Type B pancreatic cell (in vitro differentiated cells): ENCODE results near the gene ARHGEF12. TPM values are rescaled to one million over a fixed set of nuclear protein-coding genes. Genes with fewer than 3 reads are reported as not detected.

ENCODE experiments used
- DNase-seq: peaks from one replicate; pipeline ENCODE4 v3.0.0; 2021; ENCODE audit warnings: mixed read lengths; ENCODE audit not compliant: unreplicated experiment; ENCODE audit errors: extremely low spot score
- H3K27ac Mint-ChIP-seq: 2 replicates; pipeline ENCODE4 v1.8.0; 2021; ENCODE audit warnings: mild to moderate bottlenecking, mixed read lengths
- H3K27me3 Mint-ChIP-seq: 2 replicates; pipeline ENCODE4 v1.8.0; 2021; ENCODE audit warnings: mixed read lengths
- H3K36me3 Mint-ChIP-seq: 2 replicates; pipeline ENCODE4 v1.8.0; 2021; ENCODE audit warnings: mixed read lengths
- H3K4me1 Mint-ChIP-seq: one replicate; pipeline ENCODE4 v1.8.0; 2021; ENCODE audit warnings: mixed read lengths; ENCODE audit not compliant: unreplicated experiment
- H3K4me3 Mint-ChIP-seq: 2 replicates; pipeline ENCODE4 v1.8.0; 2021; ENCODE audit warnings: mild to moderate bottlenecking, mixed read lengths
- H3K9me3 Mint-ChIP-seq: 2 replicates; pipeline ENCODE4 v1.8.0; 2021; ENCODE audit warnings: mixed read lengths
- total RNA-seq: library from RNA; stranded (reverse); gene quantifications from 2 replicates; pipeline ENCODE4 v1.2.1, GENCODE V29; 2021; ENCODE audit warnings: low replicate concordance
- TF ChIP-seq, protein P1 (sequence below): fragments of 200-600 bp; sonication (generic); conservative IDR thresholded peaks from 2 replicates; pipeline ENCODE4 v1.5.0; 2021; ENCODE audit warnings: antibody characterized with exemption, mild to moderate bottlenecking

ARHGEF12 gene
- total RNA-seq, 1 donor from 2014 or later: 73.8 TPM

- Mint-ChIP-seq H3K4me1 (peaks cover 6% of the 10 kb centered on the region), H3K9me3 (no peaks in the 10 kb centered on the region), H3K27me3 (peaks cover 60% of the 10 kb centered on the region), H3K4me3 (no peak overlapping the region), H3K36me3 (no peaks in the 10 kb centered on the region), H3K27ac (no peak overlapping the region)
- TF ChIP-seq, protein P1, sequence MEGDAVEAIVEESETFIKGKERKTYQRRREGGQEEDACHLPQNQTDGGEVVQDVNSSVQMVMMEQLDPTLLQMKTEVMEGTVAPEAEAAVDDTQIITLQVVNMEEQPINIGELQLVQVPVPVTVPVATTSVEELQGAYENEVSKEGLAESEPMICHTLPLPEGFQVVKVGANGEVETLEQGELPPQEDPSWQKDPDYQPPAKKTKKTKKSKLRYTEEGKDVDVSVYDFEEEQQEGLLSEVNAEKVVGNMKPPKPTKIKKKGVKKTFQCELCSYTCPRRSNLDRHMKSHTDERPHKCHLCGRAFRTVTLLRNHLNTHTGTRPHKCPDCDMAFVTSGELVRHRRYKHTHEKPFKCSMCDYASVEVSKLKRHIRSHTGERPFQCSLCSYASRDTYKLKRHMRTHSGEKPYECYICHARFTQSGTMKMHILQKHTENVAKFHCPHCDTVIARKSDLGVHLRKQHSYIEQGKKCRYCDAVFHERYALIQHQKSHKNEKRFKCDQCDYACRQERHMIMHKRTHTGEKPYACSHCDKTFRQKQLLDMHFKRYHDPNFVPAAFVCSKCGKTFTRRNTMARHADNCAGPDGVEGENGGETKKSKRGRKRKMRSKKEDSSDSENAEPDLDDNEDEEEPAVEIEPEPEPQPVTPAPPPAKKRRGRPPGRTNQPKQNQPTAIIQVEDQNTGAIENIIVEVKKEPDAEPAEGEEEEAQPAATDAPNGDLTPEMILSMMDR: no peak
- DNase-seq: no peak
These were observed 180.5 kb downstream of the ARHGEF12 start for GRCh38 chr11:120516461-120517389.

DNA sequence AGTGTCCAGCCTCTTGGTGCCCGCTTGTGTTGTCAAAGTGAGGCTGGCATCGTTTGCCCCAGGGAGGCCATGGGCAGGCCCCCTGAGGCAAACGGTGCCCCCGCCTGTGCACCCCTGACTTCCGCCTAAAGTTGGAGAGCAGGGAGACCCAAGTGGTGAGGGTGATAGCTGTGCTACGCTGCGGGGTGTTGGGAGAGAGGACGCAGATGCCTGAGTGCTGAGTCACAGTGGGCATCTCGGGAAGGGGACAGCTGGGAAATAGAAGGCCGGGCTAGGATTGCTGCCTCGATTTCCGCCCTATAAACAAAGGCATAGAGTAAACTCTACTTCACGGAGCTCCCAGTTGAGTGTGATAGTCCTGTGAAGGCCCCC is 181.2 kb downstream of the ARHGEF12 start:
- no peak overlapping the region for H3K27ac Mint-ChIP-seq
- no peaks in the 10 kb centered on the region for H3K36me3 Mint-ChIP-seq
- no peak for DNase-seq
- no peak overlapping the region for H3K4me3 Mint-ChIP-seq
- H3K27me3 Mint-ChIP-seq: peaks cover 63% of the 10 kb centered on the region
- peaks cover 6% of the 10 kb centered on the region for H3K4me1 Mint-ChIP-seq
- no peaks in the 10 kb centered on the region for H3K9me3 Mint-ChIP-seq
- TF ChIP-seq, protein P1: no peak

GRCh38 chr11:120517801-120518291 is 181.6 kb downstream of the ARHGEF12 start:
- Mint-ChIP-seq H3K27ac (no peak overlapping the region), H3K9me3 (no peaks in the 10 kb centered on the region), H3K4me3 (no peak overlapping the region), H3K36me3 (no peaks in the 10 kb centered on the region), H3K27me3 (peaks cover 63% of the 10 kb centered on the region), H3K4me1 (peaks cover 7% of the 10 kb centered on the region)
- no peak for DNase-seq
- TF ChIP-seq, protein P1: no peak

- peaks cover 63% of the 10 kb centered on the region for H3K27me3 Mint-ChIP-seq
- no peaks in the 10 kb centered on the region for H3K36me3 Mint-ChIP-seq
- no peaks in the 10 kb centered on the region for H3K9me3 Mint-ChIP-seq
- peaks cover 10% of the 10 kb centered on the region for H3K4me1 Mint-ChIP-seq
- no peak overlapping the region for H3K4me3 Mint-ChIP-seq
- no peak overlapping the region for H3K27ac Mint-ChIP-seq
- no peak for DNase-seq
- TF ChIP-seq, protein P1: no peak
These were observed 182.1 kb downstream of the ARHGEF12 start for GRCh38 chr11:120518356-120518755.

- Mint-ChIP-seq H3K36me3 (no peaks in the 10 kb centered on the region), H3K27me3 (peaks cover 60% of the 10 kb centered on the region), H3K9me3 (no peaks in the 10 kb centered on the region), H3K27ac (no peak overlapping the region), H3K4me1 (peaks cover 10% of the 10 kb centered on the region), H3K4me3 (no peak overlapping the region)
- no peak for DNase-seq
- TF ChIP-seq, protein P1: no peak
These were observed 183.3 kb downstream of the ARHGEF12 start for GRCh38 chr11:120519474-120519873.
